Keratinocyte (primary cell): Measurements from ENCODE around the gene IMPACT.

Source experiments
- EZH2 ChIP-seq: IDR thresholded peaks from one replicate; pipeline ENCODE4 v1.6.1; 2012; ENCODE audit warnings: inconsistent platforms, mild to moderate bottlenecking, low read length, moderate library complexity
- TF ChIP-seq, protein P1 (sequence below), 3 experiments: IDR thresholded peaks in 1 of 3; conservative IDR thresholded peaks in 1 of 3; optimal IDR thresholded peaks in 1 of 3; 2 replicates in 2 of 3; 3 replicates in 1 of 3; pipeline versions ENCODE3 to v1.5.1; 2011; ENCODE audit warnings: low read length in 3 of 3, mild to moderate bottlenecking in 3 of 3, moderate library complexity in 2 of 3, control low read depth in 1 of 3, inconsistent platforms in 1 of 3; ENCODE audit not compliant: insufficient read depth in 2 of 3; ENCODE audit errors: extremely low read depth in 1 of 3

DNA sequence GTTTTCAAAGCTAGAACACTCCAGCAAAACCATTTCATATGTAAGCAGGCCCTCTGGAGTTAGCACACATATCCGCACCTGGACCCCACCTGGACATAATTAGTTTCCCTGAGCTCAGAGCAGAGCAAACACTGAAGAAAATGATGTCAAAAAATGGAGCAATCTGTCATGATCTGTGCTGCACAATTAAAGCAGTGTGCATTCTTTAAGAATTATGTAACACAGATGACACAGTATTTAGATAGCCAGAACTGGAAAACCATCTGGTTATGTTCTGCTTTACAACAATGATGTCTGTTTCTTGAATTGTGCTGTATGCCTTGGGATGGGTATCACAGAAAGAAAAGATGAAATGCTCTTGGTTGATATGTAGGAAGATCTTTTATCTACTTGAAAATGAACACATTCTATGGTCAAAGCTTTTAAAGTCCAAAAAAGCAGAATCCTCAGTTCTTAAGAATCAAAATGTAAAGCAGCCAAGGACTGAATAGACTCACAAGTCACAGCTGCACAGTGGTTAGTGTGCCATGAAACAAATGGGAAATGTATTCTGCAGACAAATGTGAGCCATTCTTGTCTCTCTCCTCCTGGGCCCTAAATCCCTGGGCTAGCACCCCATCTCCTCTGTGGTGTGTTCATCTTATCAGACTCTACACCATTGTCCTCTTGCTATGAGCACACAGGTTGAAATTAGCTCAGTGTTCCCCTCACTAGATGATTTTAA lies 70.7 kb downstream of the IMPACT start:
- TF ChIP-seq, protein P1, sequence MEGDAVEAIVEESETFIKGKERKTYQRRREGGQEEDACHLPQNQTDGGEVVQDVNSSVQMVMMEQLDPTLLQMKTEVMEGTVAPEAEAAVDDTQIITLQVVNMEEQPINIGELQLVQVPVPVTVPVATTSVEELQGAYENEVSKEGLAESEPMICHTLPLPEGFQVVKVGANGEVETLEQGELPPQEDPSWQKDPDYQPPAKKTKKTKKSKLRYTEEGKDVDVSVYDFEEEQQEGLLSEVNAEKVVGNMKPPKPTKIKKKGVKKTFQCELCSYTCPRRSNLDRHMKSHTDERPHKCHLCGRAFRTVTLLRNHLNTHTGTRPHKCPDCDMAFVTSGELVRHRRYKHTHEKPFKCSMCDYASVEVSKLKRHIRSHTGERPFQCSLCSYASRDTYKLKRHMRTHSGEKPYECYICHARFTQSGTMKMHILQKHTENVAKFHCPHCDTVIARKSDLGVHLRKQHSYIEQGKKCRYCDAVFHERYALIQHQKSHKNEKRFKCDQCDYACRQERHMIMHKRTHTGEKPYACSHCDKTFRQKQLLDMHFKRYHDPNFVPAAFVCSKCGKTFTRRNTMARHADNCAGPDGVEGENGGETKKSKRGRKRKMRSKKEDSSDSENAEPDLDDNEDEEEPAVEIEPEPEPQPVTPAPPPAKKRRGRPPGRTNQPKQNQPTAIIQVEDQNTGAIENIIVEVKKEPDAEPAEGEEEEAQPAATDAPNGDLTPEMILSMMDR (optimal IDR thresholded peaks at IDR 0.05 in 1 of 3, IDR thresholded peaks at IDR 0.05 in 1 of 3, conservative IDR thresholded peaks at IDR 0.05 in 1 of 3; ENCODE audit: extremely low read depth in 1 of 3, insufficient read depth in 2 of 3, low read length in 3 of 3): no peak
- no peak for TF ChIP-seq EZH2
